ENCODE data around the gene RNF180. TPM values are rescaled to one million over a fixed set of nuclear protein-coding genes. Genes with fewer than 3 reads are reported as not detected.

The RNF180 gene, protein sequence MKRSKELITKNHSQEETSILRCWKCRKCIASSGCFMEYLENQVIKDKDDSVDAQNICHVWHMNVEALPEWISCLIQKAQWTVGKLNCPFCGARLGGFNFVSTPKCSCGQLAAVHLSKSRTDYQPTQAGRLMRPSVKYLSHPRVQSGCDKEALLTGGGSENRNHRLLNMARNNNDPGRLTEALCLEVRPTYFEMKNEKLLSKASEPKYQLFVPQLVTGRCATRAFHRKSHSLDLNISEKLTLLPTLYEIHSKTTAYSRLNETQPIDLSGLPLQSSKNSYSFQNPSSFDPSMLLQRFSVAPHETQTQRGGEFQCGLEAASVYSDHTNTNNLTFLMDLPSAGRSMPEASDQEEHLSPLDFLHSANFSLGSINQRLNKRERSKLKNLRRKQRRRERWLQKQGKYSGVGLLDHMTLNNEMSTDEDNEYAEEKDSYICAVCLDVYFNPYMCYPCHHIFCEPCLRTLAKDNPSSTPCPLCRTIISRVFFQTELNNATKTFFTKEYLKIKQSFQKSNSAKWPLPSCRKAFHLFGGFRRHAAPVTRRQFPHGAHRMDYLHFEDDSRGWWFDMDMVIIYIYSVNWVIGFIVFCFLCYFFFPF
- total RNA-seq = 10.9 and 11.2 TPM in 2 replicates
- long read RNA-seq, full-length matches to known transcripts = 22 of 36 reads
- long read RNA-seq, partial matches to known transcripts = 4 of 36 reads
- long read RNA-seq, other reads (novel, unspliced or antisense) = 10 of 36 reads

DNA sequence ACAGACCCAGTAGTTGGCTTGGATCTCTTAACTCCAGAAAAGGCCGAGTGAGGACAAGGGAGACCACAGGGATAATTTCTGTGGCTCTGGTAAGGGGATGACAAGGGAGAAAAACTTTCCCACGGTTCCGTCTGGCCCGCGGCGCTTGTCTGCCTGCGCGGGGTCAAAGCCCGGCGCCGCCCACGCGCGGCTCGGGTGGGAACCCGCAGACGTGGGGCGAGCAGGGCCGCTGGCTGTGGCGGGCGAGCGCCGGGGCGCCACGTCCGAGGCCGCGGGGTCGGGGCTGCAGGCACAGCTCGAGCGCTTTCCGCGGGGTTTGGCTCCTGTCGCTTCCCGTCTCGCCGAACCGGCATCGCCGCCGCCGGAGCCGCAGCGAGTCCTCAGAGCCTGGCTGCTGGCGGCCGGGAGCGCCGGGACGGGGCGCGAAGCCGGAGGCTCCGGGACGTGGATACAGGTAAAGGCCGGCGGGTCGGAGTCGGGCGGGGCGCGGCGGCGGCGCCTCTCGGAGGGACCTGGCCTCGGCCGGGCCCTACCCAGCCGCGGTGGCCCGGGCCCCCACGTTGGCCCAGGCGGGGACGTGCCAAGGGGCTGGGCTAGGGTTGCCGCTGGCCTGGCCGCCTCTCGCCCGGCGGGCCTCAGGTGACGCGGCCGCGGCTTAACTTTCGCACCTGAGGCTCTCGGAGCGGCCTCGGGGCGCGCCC is at the start of gene RNF180:
TSS of gene RNF180 (plus strand) at position 344 of the 701 bp plus-strand sequence. CDS start 34,965 bp downstream, outside the sequence.
- H3K36me3 Mint-ChIP-seq (ENCODE audit: insufficient read depth) = no peaks in the 10 kb centered on the region
- H3K4me3 Mint-ChIP-seq (ENCODE audit: low read depth) = peak within 1 kb of the TSS; percentile 91
- H3K27ac Mint-ChIP-seq = peak within 1 kb of the TSS; percentile 99
- TF ChIP-seq, protein P1, sequence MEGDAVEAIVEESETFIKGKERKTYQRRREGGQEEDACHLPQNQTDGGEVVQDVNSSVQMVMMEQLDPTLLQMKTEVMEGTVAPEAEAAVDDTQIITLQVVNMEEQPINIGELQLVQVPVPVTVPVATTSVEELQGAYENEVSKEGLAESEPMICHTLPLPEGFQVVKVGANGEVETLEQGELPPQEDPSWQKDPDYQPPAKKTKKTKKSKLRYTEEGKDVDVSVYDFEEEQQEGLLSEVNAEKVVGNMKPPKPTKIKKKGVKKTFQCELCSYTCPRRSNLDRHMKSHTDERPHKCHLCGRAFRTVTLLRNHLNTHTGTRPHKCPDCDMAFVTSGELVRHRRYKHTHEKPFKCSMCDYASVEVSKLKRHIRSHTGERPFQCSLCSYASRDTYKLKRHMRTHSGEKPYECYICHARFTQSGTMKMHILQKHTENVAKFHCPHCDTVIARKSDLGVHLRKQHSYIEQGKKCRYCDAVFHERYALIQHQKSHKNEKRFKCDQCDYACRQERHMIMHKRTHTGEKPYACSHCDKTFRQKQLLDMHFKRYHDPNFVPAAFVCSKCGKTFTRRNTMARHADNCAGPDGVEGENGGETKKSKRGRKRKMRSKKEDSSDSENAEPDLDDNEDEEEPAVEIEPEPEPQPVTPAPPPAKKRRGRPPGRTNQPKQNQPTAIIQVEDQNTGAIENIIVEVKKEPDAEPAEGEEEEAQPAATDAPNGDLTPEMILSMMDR (IDR thresholded peaks at IDR 0.05; ENCODE audit: unreplicated experiment) = no peak
- H3K4me1 Mint-ChIP-seq (ENCODE audit: low read depth) = peaks cover 3% of the 10 kb centered on the region
- DNase-seq (ENCODE audit: low spot score, unreplicated experiment) = peak; percentile 63
- H3K9me3 Mint-ChIP-seq (ENCODE audit: low read depth) = no peaks in the 10 kb centered on the region
- H3K27me3 Mint-ChIP-seq = peaks cover 7% of the 10 kb centered on the region

DNA sequence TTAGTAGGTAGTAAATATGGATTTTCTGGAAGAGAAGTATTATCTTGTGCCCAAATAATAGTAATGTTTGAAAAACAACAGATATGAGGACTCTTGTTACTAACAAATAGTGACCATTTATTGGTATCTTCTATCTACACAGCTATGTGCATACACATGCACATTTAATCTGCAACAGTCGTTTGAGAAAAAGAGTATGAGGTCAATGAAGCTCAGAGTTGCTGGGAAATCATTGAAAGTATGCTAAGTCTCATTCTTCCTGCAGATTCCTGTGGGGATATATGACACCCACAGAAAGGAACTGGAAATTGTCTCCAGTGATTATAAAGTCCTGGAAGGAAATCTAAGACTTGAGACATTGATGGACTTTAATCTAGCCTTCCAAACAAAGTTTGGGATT is 40.1 kb upstream of the RNF180 start:
- H3K4me3 Mint-ChIP-seq (ENCODE audit: low read depth) = no peak overlapping the region
- TF ChIP-seq, protein P1 (IDR thresholded peaks at IDR 0.05; ENCODE audit: unreplicated experiment) = no peak
- no peaks in the 10 kb centered on the region for H3K36me3 Mint-ChIP-seq (ENCODE audit: insufficient read depth)
- DNase-seq (ENCODE audit: low spot score, unreplicated experiment) = no peak
- H3K27ac Mint-ChIP-seq = no peak overlapping the region
- peaks cover 14% of the 10 kb centered on the region for H3K4me1 Mint-ChIP-seq (ENCODE audit: low read depth)
- H3K9me3 Mint-ChIP-seq (ENCODE audit: low read depth) = no peaks in the 10 kb centered on the region
- H3K27me3 Mint-ChIP-seq = no peaks in the 10 kb centered on the region

DNA sequence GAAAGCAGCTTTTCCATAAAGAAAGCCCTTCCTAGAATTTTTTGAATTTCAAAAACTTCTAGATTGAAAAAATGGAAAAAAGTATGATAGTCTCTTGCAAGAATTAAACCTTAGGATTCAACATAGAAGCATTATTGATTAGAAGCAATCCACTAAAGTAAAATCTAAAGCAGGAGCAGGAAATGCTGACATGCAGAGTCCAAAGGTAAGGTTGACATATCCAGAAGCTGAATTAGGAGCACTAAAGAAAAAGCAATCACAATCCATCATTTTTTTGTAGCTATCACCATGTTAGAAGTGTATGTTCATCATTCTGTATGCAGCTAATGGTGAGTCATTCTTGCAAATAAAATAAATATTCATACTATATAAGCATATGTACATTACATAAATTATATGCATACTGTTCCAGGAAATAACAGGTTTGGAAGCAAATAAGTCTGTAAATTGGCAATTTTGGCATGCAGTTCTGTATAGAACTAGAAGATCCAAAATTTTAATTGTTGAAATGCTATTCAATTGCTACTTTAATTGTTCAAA is 39.4 kb upstream of the RNF180 start:
- Mint-ChIP-seq H3K27me3 (no peaks in the 10 kb centered on the region), H3K4me3 (ENCODE audit: low read depth) (no peak overlapping the region), H3K9me3 (ENCODE audit: low read depth) (no peaks in the 10 kb centered on the region), H3K27ac (no peak overlapping the region), H3K4me1 (ENCODE audit: low read depth) (peaks cover 14% of the 10 kb centered on the region), H3K36me3 (ENCODE audit: insufficient read depth) (no peaks in the 10 kb centered on the region)
- TF ChIP-seq, protein P1 (IDR thresholded peaks at IDR 0.05; ENCODE audit: unreplicated experiment) = no peak
- DNase-seq (ENCODE audit: low spot score, unreplicated experiment) = no peak

DNA sequence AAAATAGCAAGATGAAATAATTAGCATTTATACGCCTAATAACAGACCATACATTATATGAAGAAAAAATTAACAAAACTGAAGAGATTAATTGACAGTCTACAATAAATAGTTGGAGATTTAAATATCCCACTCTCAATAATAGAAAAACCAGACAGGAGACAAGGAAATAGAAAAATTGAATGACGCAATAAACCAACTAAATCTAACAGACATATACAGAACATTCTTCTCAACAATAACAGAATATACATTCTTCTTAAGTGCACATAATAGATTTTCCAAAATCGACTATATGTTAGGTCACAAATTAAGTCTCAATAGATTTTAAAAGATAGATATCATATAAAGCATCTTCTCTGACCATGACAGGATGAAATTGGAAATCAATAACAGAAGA is 25.6 kb upstream of the RNF180 start:
- no peak overlapping the region for H3K27ac Mint-ChIP-seq
- no peaks in the 10 kb centered on the region for H3K27me3 Mint-ChIP-seq
- no peak overlapping the region for H3K4me3 Mint-ChIP-seq (ENCODE audit: low read depth)
- no peaks in the 10 kb centered on the region for H3K36me3 Mint-ChIP-seq (ENCODE audit: insufficient read depth)
- no peaks in the 10 kb centered on the region for H3K4me1 Mint-ChIP-seq (ENCODE audit: low read depth)
- no peak for DNase-seq (ENCODE audit: low spot score, unreplicated experiment)
- H3K9me3 Mint-ChIP-seq (ENCODE audit: low read depth) = no peaks in the 10 kb centered on the region
- TF ChIP-seq, protein P1 (IDR thresholded peaks at IDR 0.05; ENCODE audit: unreplicated experiment) = no peak

Measured in progenitor cell of endocrine pancreas (in vitro differentiated cells).